Cerebellar nuclear complex (tissue), 1 donor: Measurements from ENCODE around the gene NAT8L.
A peak's percentile ranks its signal among the peaks of the same experiment; 100 is the strongest.
"Not testable (repeated sequence)": the region's sequence is repeated elsewhere in the genome, so short reads cannot be mapped to it uniquely, and the experiment has no call there.

Experiments
- DNase-seq, 2 experiments: peaks; one replicate each; lab custom pipeline; 2025; lab: John Stamatoyannopoulos, UW

NAT8L gene

DNA sequence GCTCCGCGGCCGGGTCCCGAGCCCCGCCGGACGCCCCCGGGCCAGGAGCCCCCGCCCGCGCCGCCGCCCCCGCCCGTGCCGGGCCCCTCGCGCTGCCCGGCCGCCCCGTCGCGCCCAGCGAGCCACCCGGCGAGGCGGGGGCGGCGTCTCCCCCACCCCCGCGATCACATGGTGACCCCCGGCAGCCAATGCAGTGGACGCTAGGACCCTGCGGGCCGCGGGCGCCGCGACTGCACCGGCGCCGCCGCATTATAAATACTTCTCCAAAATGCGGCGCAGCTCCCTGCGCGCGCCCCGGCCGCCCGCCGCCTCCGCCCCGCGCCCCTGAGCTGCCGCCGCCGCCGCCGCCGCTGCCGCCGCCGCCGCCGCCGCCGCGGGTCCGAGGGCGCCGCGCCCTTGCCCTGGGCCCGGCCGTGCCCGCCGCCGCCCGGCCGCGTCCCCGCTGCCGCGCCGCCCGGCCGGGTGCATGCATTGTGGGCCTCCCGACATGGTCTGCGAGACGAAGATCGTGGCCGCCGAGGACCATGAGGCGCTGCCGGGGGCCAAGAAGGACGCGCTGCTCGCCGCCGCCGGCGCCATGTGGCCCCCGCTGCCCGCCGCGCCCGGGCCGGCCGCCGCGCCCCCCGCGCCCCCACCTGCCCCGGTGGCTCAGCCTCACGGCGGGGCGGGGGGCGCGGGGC is at the start of gene NAT8L:
Gene NAT8L (plus strand): TSS at position 282 of the 680 bp plus-strand sequence. CDS start 185 bp downstream, at position 467.
- DNase-seq, result peak in 1 of 2 experiments; percentile 29

DNA sequence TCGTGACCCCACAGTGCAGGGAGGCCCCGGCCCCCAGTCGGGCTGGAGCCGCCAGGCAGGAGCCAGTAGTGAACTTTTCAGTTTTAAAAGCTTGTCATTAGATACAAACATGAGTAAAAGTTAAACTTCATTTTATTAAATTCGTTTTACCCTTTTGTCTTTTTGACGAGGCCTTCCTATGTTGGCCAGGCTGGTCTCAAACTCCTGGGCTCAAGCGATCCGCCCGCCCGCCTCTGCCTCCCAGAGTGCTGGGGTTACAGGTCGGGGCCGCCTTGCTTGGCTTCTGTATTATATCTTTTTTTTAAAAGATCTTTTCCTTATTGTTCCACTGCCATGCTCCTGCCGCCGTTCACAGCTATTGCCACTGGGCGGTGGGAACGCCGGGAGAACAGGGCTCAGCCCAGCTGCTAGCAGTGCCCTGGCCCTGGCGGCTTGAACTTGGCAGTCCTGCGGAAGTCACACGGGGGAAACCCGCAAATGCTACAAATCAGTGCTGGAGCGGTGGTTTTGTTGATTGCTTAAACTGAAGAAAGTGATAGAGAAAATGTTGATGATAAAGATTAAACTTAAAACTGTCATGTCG is 49.4 kb upstream of the NAT8L start:
- DNase-seq, result no peak

DNA sequence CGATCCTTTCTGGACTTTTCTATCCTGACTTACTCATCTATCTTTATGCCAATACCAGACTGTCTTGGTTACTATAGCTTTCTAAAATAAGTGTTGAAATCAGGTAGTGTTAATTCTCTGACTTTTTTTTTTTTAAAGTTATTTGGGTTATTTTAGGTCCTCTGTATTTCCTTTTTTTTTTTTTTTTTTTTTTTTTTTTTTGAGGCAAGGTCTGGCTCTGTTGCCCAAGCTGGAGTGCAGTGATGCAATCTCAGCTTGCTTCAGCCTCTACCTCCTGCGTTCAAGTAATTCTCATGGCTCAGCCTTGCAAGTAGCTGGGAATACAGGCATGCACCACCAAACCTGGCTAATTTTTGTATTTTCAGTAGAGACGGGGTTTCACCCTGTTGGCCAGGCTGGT is 47.5 kb upstream of the NAT8L start:
- DNase-seq, result no peak

GRCh38 chr4:2015008-2015407 is 44.1 kb upstream of the NAT8L start:
- no peak for DNase-seq

DNA sequence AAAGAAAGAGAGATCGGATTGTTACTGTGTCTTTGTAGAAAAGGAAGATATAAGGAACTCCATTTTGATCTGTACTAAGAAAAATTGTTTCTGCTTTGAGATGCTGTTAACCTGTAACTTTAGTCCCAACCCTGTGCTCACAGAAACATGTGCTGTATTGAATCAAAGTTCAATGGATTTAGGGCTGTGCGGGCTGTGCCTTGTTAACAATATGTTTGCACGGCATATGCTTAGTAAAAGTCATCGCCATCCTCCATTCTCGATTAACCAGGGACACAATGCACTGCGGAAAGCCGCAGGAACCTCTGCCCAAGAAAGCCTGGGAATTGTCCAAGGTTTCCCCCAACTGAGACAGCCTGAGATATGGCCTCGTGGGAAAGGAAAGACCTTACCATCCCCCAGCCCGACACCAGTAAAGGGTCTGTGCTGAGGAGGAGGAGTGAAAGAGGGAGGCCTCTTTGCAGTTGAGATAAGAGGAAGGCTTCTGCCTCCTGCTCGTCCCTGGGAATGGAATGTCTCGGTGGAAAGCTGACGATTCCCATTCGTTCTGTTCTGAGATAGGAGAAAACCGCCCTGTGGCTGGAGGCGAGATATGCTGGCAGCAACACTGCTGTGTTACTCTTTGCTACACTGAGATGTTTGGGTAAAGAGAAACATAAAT is 37.6 kb upstream of the NAT8L start:
- DNase-seq, result not testable (repeated sequence)

DNA sequence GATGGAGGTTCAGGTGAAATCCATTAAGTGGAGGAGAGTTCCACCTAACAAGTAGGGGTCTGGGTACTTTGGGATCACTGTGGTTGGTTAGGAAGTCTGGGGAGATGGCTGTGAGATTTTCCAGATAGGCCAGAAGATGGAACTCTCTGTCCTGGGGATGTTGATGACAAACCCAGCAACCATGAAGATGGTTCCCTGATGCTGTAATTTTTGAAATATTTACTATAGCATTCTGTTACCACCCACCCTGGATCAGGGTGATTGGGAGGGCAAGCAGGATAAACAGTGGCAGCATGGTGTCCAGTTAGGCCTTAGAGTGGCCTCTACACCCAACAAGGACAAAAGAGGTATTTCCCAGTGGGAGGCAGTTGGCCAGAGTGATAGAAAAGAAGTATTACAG is 34.4 kb upstream of the NAT8L start:
- DNase-seq, result no peak

- no peak for DNase-seq
These were observed 33.3 kb upstream of the NAT8L start for GRCh38 chr4:2025817-2026216.

DNA sequence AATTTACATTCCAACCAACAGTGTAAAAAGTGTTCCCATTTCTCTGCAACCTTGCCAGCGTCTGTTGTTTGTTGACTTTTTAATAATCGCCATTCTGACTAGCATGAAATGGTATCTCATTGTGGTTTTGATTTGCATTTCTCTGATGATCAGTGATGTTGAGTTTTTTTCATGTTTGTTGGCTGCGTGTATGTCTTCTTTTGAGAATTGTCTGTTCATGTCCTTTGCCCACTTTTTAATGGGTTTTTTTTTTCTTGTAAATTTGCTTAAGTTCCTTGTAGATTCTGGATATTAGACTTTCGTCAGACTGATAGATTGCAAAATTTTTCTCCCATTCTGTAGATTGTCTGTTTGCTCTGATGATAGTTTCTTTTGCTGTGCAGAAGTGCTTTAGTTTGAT is 32.0 kb upstream of the NAT8L start:
- DNase-seq, result not testable (repeated sequence)

GRCh38 chr4:2031161-2031560 is 28.0 kb upstream of the NAT8L start:
- not testable (repeated sequence) for DNase-seq

- DNase-seq, result no peak
These were observed 22.8 kb upstream of the NAT8L start for GRCh38 chr4:2036327-2036726.

GRCh38 chr4:2036866-2037265 is 22.3 kb upstream of the NAT8L start:
- no peak for DNase-seq

DNA sequence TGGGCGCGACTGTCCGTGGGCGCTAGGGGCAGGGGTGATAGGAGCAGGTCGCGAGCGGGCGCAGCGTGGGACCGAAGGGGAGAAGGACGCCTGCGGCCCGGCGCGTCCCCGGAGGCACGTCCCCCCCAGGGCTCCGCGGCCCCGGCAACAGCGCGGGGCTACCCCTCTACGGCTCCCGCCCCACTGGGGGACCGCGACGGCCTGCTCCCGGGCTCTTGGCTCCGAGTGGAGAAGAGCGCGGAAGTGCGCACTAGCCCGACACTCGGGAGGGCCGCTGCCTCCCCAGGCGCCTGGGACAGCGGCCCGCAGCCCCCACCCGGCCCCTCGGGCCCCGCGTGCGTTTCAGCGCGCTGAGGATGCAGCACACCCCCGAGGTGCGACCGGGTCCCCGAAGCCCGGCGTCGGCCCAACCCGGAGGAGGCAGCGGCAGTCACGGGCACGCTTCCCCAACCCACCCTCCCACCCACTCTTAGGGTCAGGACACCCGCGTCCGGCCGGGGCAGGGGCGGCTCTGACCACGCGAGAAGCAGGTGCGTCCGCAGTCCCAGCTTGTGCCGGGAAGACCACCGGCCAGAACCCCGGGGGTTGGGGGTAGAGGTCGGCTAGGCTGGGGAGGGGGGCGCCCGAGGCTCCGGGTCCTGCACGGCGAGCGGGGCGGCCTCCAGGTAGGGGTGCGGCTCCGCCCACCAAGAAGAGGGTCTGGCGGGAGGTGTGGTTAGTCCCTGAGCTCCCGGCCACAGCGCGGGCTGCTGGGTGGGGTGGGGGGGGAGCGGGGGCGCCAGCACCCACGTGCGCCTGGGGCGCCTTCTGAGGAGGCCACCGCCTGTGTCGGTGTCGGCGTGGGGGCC is 18.5 kb upstream of the NAT8L start:
- no peak for DNase-seq

- no peak for DNase-seq
These were observed 17.6 kb upstream of the NAT8L start for GRCh38 chr4:2041239-2042130.

GRCh38 chr4:2042204-2042946 is 16.8 kb upstream of the NAT8L start:
- DNase-seq, result no peak

DNA sequence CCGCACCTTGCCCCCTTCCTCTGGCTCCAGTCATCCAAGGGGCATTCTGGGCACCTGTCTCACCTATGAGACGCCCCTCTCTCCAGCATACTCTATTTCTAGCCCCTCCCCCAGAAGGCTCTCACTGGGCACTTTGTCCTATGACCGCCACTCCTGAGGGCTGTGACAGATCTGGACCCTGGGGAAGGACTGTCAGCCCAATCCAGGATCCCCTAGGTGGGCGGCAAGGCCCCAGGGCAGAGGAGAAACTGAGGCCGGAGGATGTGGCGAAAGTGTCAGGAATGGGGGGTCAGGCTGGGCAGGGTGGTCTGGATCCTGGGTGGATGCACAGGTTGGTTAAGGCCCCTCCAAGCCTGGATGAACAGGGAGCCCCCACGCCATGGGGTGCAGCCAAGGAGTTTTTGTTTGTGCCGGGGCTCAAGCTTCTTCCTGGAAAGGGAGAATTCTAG is 16.2 kb upstream of the NAT8L start:
- no peak for DNase-seq

- DNase-seq, result no peak
These were observed 15.6 kb upstream of the NAT8L start for GRCh38 chr4:2043396-2044118.

DNA sequence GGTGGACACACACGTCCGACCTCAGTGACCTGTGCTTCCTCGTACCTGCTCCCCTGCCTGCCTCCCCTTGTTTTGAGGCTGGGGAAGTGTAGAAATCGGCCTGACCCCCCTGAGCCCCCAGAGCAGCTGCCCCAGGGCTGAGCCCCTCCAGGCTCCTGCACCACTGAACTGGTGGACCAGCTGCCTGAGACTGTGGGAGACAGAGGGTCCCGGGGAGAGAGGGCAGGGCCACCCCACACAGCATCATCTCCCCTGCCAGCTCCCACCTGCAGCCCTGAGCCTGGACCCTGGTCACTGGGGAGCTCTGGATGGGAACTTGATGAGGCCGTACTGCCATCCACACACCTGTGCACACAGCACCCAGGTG is 15.0 kb upstream of the NAT8L start:
- DNase-seq, result no peak

DNA sequence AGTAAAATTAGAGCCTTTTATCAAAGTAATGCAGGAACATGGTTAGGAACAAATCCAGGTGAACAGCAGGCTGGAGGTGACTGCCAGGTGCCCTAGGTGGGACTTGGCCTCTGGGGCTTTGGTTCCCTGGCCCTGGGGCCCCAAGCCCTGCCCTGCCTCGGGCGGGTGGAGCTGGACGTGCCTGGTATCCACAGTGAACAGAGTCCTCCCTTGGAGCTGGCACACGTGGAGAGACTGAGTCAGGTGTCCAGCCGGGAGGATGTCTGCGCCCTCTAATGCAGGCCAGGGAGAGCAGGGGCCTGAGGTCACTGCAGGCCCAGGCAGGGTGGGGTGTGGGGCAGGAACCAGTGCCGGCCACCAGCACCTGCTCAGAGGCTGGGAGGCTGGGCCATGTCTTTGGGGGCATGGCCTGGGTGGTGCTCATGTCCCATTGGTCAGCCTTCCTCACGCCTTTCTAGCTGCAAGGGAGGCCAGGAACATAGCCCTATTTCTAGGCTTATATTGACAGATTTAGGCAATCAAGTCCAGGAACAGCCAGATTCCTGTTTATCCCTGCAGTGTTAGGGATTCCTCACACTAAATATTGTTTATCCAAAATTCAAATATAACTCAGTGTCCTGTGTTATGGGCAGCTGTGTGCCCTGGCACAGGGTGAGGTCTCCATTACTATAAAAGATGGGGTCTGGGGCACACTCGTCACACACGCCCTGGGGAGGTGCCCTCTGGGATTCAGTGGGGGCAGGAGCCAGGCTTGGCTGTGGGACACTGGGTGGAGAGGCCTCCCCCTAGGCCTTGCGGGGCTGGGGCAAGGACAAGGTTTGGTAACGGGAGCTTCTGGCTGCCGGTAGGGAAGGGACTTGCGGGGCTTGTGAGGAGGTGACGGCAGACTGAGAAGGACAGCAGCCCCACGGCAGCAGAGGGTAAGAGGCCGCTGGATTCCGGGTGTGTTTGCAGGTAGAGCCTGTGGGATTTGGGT is 14.3 kb upstream of the NAT8L start:
- no peak for DNase-seq

GRCh38 chr4:2045518-2045951 is 13.6 kb upstream of the NAT8L start:
- no peak for DNase-seq
